ENCODE data around the gene NLRP7.
"Not testable (repeated sequence)": the region's sequence is repeated elsewhere in the genome, so short reads cannot be mapped to it uniquely, and the experiment has no call there.

The NLRP7 gene

GRCh38 chr19:54919646-54920563 is 27.4 kb downstream of the NLRP7 start:
- not testable (repeated sequence) for DNase-seq

GRCh38 chr19:54918499-54918898 is 28.8 kb downstream of the NLRP7 start:
- no peak for DNase-seq

- no peak for DNase-seq
Observed at GRCh38 chr19:54916822-54917221, 30.5 kb downstream of the NLRP7 start.

GRCh38 chr19:54907899-54908298 is 39.4 kb downstream of the NLRP7 start:
- not testable (repeated sequence) for DNase-seq

- DNase-seq, result no peak
Observed at GRCh38 chr19:54906819-54907218, 40.5 kb downstream of the NLRP7 start.

- DNase-seq, result no peak
Observed at GRCh38 chr19:54905803-54906511, 41.4 kb downstream of the NLRP7 start, which contains the start of gene NCR1. TSS of gene NCR1 (plus strand) at chr19:54906148. CDS start at chr19:54906188, 40 bp downstream.

GRCh38 chr19:54905421-54905802 is 41.9 kb downstream of the NLRP7 start:
- DNase-seq, result no peak

GRCh38 chr19:54904261-54904660 is 43.1 kb downstream of the NLRP7 start:
- DNase-seq, result not testable (repeated sequence)

- DNase-seq, result no peak
Observed at GRCh38 chr19:54903303-54903702, 44.0 kb downstream of the NLRP7 start.

GRCh38 chr19:54902061-54902460 is 45.3 kb downstream of the NLRP7 start:
- DNase-seq, result no peak

- not testable (repeated sequence) for DNase-seq
Observed at GRCh38 chr19:54901153-54901552, 46.2 kb downstream of the NLRP7 start.

GRCh38 chr19:54899646-54900045 is 47.7 kb downstream of the NLRP7 start:
- DNase-seq, result not testable (repeated sequence)

GRCh38 chr19:54898685-54899084 is 48.6 kb downstream of the NLRP7 start:
- DNase-seq, result not testable (repeated sequence)

- no peak for DNase-seq
Observed at GRCh38 chr19:54896036-54896435, 51.3 kb downstream of the NLRP7 start.

- not testable (repeated sequence) for DNase-seq
Observed at GRCh38 chr19:54894106-54894505, 53.2 kb downstream of the NLRP7 start.

- no peak for DNase-seq
Observed at GRCh38 chr19:54893406-54893805, 53.9 kb downstream of the NLRP7 start.

GRCh38 chr19:54889566-54889965 is 57.8 kb downstream of the NLRP7 start:
- DNase-seq, result no peak

- no peak for DNase-seq
Observed at GRCh38 chr19:54888239-54888638, 59.1 kb downstream of the NLRP7 start.

GRCh38 chr19:54883228-54883627 is 64.1 kb downstream of the NLRP7 start:
- no peak for DNase-seq

- DNase-seq, result no peak
Observed at GRCh38 chr19:54882758-54883157, 64.6 kb downstream of the NLRP7 start.

GRCh38 chr19:54881884-54882283 is 65.4 kb downstream of the NLRP7 start:
- DNase-seq, result no peak

- no peak for DNase-seq
Observed at GRCh38 chr19:54877471-54877870, 69.9 kb downstream of the NLRP7 start.

GRCh38 chr19:54875506-54875905 is 71.8 kb downstream of the NLRP7 start:
- no peak for DNase-seq

- no peak for DNase-seq
Observed at GRCh38 chr19:54873990-54874389, 73.3 kb downstream of the NLRP7 start, which contains the start of gene FCAR. TSS of gene FCAR (plus strand) at chr19:54874235. CDS start at chr19:54874290, 55 bp downstream.
